Vagina (tissue), 2 donors: ENCODE data around the gene MAS1. TPM values are rescaled to one million over a fixed set of nuclear protein-coding genes. Genes with fewer than 3 reads are reported as not detected.
"Not testable (repeated sequence)": the region's sequence is repeated elsewhere in the genome, so short reads cannot be mapped to it uniquely, and the experiment has no call there.

Experiments used
- DNase-seq, 2 donors: peaks; one replicate each; pipeline ENCODE4 v3.0.0-alpha.2; 2017; ENCODE audit errors: extremely low spot score in 2 of 2
- H3K27ac ChIP-seq: fragments of 200-600 bp; sonication (generic); one replicate; pipeline ENCODE4 v1.5.1; 2019
- H3K27me3 ChIP-seq: fragments of 200-600 bp; sonication (generic); one replicate; pipeline ENCODE4 v1.5.1; 2019
- H3K36me3 ChIP-seq, 2 donors: fragments of 200-600 bp; sonication (generic); one replicate each; pipeline ENCODE4 v1.5.1; 2017 to 2019
- H3K4me1 ChIP-seq: fragments of 200-600 bp; sonication (generic); one replicate; pipeline ENCODE4 v1.5.1; 2019
- H3K4me3 ChIP-seq, 2 donors: fragments of 200-600 bp; sonication (generic); 1 replicate in 1 of 2; 2 replicates in 1 of 2; pipeline ENCODE4 v1.5.1; 2016 to 2019
- H3K9me3 ChIP-seq: fragments of 200-600 bp; sonication (generic); one replicate; pipeline ENCODE4 v1.5.1; 2019
- POLR2A ChIP-seq, 2 donors: fragments of 450-650 bp; IDR thresholded peaks; one replicate each; pipeline ENCODE4 v1.6.1; 2017; ENCODE audit warnings: antibody characterized with exemption in 2 of 2, mild to moderate bottlenecking in 2 of 2, moderate library complexity in 2 of 2
- POLR2AphosphoS5 ChIP-seq, 2 donors: sonication (generic); formaldehyde crosslinking; IDR thresholded peaks; one replicate each; pipeline ENCODE4 v1.9.0; 2017; ENCODE audit warnings: antibody characterized with exemption in 2 of 2, mild to moderate bottlenecking in 2 of 2, low read depth in 1 of 2; ENCODE audit not compliant: insufficient read depth in 1 of 2
- intact Hi-C: fragments of 100-400 bp; cut with DNase I; formaldehyde crosslinking; loops from one replicate; pipeline ENCODE4 v1.15.1; 2023
- total RNA-seq: library from RNA; depleted of rRNA; stranded (reverse); fragments of >200 nt; gene quantifications from one replicate; pipeline ENCODE4 v1.2.3, GENCODE V29; 2016
- TF ChIP-seq, protein P1 (sequence below), 3 experiments: fragments of 450-650 bp in 2 of 3; fragments of 200-600 bp in 1 of 3; sonication (generic) in 1 of 3; IDR thresholded peaks; one replicate each; pipeline ENCODE4 v1.5.1; 2017 to 2019; ENCODE audit warnings: antibody characterized with exemption in 3 of 3, mild to moderate bottlenecking in 2 of 3, moderate library complexity in 2 of 3

MAS1 gene
- total RNA-seq, result 0.49 TPM

DNA sequence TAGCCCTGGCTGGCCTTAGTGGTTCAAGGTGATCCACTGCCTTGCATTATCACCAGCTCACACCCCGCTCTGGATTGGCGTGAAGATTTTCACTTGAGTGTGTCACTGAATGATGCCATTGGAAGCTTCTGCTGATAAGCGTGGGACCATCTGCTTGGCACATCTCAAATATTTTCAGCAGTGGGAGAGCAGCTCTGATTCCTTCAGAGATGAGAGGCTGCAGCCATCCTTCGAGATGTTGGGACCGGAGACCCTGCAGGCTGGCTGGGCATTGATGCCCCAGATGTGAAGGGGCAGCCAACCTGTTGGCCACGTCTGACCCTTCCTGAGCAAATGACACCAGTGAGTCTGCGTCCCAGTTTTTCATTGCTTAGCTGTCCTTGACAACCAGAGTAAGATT lies at the start of gene MAS1:
Gene MAS1 (plus strand): TSS at position 197 of the 400 bp plus-strand sequence. CDS start 15,968 bp downstream, outside the sequence.
- no peak for DNase-seq
- no peaks in the 10 kb centered on the region for H3K27me3 ChIP-seq
- H3K4me3 ChIP-seq, result no peak within 1 kb of the TSS
- no peaks in the 10 kb centered on the region for H3K4me1 ChIP-seq
- intact Hi-C loops, result no loop called here
- TF ChIP-seq POLR2AphosphoS5 (IDR thresholded peaks at IDR 0.05; ENCODE audit: insufficient read depth in 1 of 2, low read depth in 1 of 2), result no peak
- TF ChIP-seq, protein P1, sequence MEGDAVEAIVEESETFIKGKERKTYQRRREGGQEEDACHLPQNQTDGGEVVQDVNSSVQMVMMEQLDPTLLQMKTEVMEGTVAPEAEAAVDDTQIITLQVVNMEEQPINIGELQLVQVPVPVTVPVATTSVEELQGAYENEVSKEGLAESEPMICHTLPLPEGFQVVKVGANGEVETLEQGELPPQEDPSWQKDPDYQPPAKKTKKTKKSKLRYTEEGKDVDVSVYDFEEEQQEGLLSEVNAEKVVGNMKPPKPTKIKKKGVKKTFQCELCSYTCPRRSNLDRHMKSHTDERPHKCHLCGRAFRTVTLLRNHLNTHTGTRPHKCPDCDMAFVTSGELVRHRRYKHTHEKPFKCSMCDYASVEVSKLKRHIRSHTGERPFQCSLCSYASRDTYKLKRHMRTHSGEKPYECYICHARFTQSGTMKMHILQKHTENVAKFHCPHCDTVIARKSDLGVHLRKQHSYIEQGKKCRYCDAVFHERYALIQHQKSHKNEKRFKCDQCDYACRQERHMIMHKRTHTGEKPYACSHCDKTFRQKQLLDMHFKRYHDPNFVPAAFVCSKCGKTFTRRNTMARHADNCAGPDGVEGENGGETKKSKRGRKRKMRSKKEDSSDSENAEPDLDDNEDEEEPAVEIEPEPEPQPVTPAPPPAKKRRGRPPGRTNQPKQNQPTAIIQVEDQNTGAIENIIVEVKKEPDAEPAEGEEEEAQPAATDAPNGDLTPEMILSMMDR (IDR thresholded peaks at IDR 0.05), result no peak
- no peak for TF ChIP-seq POLR2A (IDR thresholded peaks at IDR 0.05)
- H3K27ac ChIP-seq, result no peak within 1 kb of the TSS
- no peaks in the 10 kb centered on the region for H3K9me3 ChIP-seq
- no peaks in the 10 kb centered on the region for H3K36me3 ChIP-seq

DNA sequence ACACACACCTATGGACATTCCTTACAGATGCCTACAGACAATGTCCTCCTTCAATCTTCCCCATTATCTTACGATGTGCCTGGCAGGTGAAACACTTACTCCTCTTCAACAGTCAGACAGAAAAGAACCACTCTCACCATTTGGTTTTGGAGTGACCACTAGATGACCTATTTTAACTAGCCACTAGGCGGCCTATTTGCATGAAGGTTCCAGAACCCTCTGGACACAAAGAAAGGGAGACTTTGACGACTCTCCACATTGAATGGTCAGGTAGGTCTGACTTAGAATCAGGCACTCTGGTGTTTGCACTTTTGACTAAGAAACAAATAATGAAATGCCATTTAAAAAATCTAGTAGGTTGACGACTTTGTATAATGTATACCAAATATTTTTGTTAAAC lies 48.8 kb upstream of the MAS1 start:
- Histone ChIP-seq H3K27ac (no peak overlapping the region), H3K9me3 (no peaks in the 10 kb centered on the region), H3K36me3 (no peaks in the 10 kb centered on the region), H3K4me1 (no peaks in the 10 kb centered on the region), H3K4me3 (no peak overlapping the region), H3K27me3 (no peaks in the 10 kb centered on the region)
- intact Hi-C loops, result loop anchor here (5.0 kb wide), 1 partner anchor 690 kb away; no protein-coding TSS in a partner anchor
- TF ChIP-seq, protein P1 (IDR thresholded peaks at IDR 0.05), result no peak
- TF ChIP-seq POLR2A (IDR thresholded peaks at IDR 0.05) (no peak), POLR2AphosphoS5 (IDR thresholded peaks at IDR 0.05; ENCODE audit: insufficient read depth in 1 of 2, low read depth in 1 of 2) (no peak)
- peak in 1 of 2 donors; percentile 25 for DNase-seq

DNA sequence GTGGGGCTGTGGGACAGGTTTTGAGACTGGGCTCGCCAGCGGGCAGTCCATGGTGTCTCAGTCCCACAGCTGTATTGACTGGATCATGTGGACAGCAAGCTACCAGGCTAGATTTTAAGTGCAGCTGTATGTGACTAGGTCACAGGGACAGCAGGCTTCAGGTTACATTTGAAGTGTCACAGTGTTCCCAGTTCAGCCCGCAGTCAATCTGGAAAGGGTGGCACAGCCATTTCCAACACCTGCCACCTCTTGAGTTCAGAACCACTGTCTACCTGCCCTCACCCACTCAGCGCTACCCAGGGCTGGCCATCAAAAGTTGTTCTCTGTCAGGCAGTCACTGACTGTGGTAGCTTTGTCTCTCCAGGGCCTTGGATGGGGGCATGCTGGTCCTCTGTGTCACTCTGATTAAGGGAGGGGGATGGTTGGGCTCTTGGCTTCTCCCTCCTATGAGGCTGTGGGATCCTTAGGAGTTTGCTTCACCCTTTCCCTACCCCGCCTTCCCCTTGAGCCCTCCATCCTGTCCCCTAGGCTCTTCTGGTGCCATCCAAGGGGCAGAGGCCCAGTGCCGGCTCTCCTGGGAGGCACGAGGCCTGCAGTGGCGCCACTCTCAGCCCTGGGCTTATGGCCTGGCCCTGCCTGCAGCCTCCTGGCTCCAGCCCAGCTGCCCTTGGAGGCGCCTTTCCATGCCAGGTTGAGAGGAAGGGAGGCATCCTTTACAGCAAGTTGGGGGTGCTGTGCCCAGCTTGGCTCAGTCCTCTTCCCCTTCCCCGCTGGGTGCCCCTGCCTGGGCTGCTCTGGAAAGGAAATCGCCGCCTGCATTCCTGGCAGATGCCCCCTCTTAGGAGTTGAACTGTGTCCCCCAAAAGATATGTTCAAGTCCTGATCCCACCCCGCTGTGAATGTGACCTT lies 45.8 kb upstream of the MAS1 start:
- DNase-seq, result peak in 1 of 2 donors; percentile 65
- Histone ChIP-seq H3K9me3 (no peaks in the 10 kb centered on the region), H3K27ac (no peak overlapping the region), H3K4me1 (no peaks in the 10 kb centered on the region), H3K27me3 (no peaks in the 10 kb centered on the region), H3K36me3 (no peaks in the 10 kb centered on the region), H3K4me3 (no peak overlapping the region)
- intact Hi-C loops, result loop anchor here (5.0 kb wide), 1 partner anchor 687 kb away; no protein-coding TSS in a partner anchor
- no peak for TF ChIP-seq POLR2A (IDR thresholded peaks at IDR 0.05)
- TF ChIP-seq, protein P1 (IDR thresholded peaks at IDR 0.05), result no peak
- TF ChIP-seq POLR2AphosphoS5 (IDR thresholded peaks at IDR 0.05; ENCODE audit: insufficient read depth in 1 of 2, low read depth in 1 of 2), result no peak

DNA sequence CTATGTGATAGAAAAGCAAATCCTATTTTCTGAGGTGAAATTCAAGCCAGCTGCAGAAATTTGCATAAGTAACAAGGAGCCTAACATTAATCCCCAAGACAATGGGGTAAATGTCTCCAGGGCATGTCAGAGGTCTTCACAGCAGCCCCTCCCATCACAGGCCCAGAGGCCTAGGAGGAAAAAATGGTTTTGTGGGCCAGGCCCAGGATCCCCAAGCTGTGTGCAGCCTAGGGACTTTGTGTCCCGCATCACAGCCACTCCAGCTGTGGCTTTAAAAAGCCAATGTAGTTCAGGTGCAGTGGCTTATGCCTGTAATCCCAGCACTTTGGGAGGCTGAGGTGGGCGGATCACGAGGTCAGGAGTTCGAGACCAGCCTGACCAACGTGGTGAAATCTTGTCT lies 42.2 kb upstream of the MAS1 start:
- H3K4me3 ChIP-seq, H3K27ac ChIP-seq, H3K9me3 ChIP-seq, H3K36me3 ChIP-seq, H3K4me1 ChIP-seq, intact Hi-C loops, H3K27me3 ChIP-seq: not testable (repeated sequence)
- peak in 1 of 2 donors; percentile 22 for DNase-seq

DNA sequence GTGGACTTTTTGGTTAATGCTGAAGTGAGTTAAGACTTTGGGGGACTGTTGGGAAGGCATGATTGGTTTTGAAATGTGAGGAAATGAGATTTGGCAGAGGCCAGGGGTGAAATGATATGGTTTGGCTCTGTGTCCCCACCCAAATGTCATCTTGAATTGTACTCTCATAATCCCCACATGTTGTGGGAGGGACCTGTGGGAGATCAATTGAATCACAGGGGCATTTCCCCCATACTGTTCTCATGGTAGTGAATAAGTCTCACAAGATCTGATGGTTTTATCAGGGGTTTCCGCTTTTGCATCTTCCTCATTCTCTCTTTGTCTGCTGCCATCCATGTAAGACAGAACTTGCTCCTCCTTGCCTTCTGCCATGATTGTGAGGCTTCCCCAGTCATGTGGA lies 40.9 kb upstream of the MAS1 start:
- H3K4me1 ChIP-seq, intact Hi-C loops, H3K9me3 ChIP-seq, H3K27me3 ChIP-seq, H3K4me3 ChIP-seq, H3K27ac ChIP-seq, H3K36me3 ChIP-seq: not testable (repeated sequence)
- peak in 1 of 2 donors; percentile 10 for DNase-seq

DNA sequence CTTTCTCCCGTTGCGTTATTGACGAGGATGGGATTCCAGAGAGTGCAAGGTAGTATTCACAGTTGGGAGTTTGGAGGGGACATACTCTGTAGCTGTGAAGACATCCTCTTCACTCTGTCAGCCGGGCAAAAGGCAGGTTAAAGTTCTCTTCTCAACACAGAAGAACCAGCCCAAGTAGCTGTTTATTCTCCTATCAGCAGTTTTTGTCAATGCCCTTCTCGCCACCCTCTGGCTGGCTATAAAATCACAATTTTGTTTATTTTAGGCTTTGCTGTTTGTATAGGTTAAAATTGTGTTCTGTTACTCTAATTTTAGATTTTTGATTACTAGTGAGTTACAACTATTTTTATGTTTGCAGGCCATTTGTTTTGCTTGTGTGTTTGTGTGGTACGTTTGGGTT lies 37.9 kb upstream of the MAS1 start:
- Histone ChIP-seq H3K27me3 (no peaks in the 10 kb centered on the region), H3K9me3 (no peaks in the 10 kb centered on the region), H3K36me3 (no peaks in the 10 kb centered on the region), H3K27ac (no peak overlapping the region), H3K4me3 (no peak overlapping the region), H3K4me1 (no peaks in the 10 kb centered on the region)
- peak in 1 of 2 donors; percentile 37 for DNase-seq
- TF ChIP-seq POLR2A (IDR thresholded peaks at IDR 0.05), result no peak
- TF ChIP-seq POLR2AphosphoS5 (IDR thresholded peaks at IDR 0.05; ENCODE audit: insufficient read depth in 1 of 2, low read depth in 1 of 2), result no peak
- TF ChIP-seq, protein P1 (IDR thresholded peaks at IDR 0.05), result no peak
- intact Hi-C loops, result no loop called here
